Umbilical cord (tissue), 2 donors: ENCODE data around the gene TSPAN3. TPM values are rescaled to one million over a fixed set of nuclear protein-coding genes. Genes with fewer than 3 reads are reported as not detected.

ENCODE experiments used
- DNase-seq: peaks from one replicate; pipeline ENCODE4 v3.0.0-alpha.2; 2015; ENCODE audit warnings: low spot score
- total RNA-seq: library from RNA; depleted of rRNA; stranded (reverse); fragments of >200 nt; gene quantifications from one replicate; pipeline ENCODE4 v1.2.3, GENCODE V29; 2014; ENCODE audit warnings: low replicate concordance; ENCODE audit not compliant: insufficient read depth

The TSPAN3 gene
- 143 TPM for total RNA-seq

DNA sequence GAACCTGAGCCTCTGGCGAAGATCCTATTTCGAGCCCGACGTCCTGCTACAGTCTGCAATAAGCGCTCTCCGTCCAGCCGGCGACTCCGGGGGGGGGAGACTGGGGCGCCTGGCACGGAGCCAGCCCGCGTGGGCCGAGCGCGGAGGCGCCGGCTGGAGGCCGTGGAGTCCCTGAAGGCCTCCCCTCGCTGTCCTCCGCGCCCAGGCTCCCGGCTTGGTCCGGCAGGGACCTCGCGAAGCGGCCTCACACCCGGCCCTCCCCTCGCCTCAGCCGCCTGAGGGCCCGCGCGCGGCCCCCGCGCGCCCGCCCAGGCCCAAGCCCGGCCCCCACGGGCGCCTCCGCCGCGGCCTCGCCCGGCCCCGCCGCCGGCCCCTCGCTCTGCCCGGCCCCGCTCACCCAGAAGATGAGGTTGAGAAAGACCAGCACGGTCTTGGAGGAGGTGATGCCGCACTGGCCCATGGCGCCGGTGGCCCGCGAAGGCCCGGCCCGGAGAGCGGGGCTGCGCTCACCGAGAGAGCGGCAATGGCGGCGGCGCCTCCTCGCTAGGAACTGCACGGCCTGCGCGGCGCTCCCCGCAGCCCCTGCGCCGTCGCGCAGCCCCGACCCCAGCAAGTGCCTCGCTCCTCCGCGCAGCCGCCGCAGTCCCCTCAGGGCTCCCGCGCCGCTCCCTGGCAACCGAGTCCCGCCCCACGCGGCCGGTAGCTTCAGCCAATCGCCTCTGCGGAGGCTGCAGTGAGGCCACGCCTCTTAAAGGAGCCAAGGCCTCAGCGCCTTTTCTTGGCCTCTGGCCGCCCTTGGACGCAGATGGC is at the start of gene TSPAN3:
TSS of gene TSPAN3 (minus strand) at position 615 of the 810 bp plus-strand sequence. CDS start at position 460, 155 bp downstream.
- DNase-seq, result peak; percentile 97

- DNase-seq, result no peak
Observed at GRCh38 chr15:77120576-77120975, 49.7 kb upstream of the TSPAN3 start.

DNA sequence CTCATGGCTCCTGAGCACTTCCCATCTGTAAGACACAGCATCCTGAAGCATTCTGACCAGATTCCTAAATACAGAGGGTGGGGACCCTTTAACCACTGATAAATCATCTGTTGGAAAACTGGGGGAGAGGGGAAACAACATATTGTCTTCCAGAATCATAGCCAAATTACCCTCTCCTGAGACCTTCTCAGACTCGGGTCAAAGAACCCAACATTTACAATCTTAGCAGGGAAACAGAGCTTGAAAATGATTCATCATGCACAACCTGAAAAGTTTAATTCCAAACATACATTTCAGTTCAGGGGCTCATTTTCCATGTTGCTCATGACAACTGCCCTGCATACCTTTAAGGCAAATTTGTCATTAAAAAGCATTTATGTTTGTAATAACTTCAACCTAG is 48.5 kb upstream of the TSPAN3 start:
- DNase-seq, result no peak

DNA sequence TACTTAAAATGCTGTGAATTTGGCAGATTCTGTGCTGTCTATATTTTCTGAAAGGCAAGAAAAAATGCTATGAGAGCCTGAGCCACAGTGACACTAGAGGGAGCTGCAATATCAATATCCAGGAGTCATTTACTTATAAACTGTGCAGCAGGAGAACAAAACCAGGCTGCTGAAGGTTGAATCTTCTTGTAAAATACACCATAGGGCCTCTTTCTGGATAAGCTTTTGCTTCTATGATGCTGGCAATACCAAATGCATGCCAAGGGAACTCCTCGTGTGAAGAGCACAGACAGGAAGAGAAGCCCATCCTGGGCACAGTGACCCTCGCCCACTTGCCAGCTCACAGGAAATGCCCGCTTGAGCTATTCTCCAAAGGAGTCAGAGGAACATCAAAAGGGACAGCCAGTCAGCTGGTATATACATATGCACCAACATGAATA is 48.0 kb upstream of the TSPAN3 start:
- DNase-seq, result peak; percentile 91

DNA sequence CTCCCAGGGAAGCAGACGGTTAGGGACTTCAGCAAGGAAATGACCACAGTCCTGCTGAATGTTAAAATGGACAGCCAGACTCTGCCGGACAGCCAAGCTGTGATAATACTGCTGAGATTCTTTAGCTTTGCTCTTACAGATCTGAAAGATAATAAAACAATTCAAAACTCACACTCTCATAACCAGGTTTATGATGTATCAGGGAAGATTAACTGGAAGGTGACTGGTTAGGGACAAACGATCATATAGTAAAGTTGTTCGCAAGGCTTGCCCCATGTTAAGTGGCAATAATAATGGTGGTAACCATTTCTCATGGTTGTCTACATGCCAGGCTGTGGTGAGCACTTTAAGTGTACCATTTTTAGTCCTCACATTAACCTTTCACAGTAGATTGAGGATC is 44.3 kb upstream of the TSPAN3 start:
- DNase-seq, result no peak

DNA sequence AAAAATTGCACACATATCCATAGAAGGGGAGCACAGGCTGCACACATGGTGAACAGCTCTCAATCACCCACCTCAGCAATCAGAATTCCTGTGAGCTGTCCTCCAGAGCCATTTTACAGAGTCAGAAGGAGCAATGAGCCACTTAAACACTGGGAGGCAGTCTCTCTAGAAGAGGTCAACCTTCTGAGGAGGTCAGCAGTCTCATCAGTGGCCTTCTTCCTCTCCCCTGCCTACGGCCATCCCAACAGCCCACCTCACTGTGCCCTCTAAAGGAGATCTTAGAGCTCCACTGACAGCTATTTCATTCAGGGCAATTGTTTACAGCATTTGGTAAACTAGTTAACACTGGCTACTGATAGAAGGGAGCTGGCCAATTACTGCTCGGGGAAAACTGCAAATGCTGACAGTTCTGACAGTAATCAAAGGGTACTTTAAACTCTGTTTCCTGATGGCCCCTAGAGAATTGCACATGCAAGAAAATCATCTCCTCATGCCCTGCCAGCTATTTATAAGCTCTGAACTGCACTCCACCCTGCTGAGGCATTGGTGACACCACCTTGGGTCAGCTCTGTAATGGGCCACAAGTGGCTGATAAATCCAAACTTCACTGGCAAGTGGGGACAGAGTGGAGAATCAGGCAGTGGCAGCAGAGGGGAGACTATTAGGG is 42.1 kb upstream of the TSPAN3 start:
- DNase-seq, result no peak

DNA sequence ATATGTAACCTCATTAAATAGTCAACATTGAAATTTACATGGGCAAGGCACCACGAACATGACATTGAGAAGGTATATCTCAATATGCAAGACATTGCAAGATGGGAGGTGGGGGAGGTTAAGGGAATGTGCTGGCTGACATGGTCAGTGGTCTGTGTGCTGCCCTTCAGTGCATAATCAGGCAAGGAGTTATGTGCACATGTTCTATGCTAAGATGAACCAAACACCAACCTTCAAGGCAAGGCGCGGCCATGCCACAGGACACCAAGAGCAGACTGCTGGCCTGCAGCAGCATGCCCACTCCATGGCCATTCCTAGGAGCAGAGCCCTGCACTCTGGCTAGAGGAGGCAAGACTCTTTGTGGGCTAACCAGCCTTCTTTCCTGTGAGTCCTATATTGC is 40.9 kb upstream of the TSPAN3 start:
- no peak for DNase-seq

- DNase-seq, result peak; percentile 83
Observed at GRCh38 chr15:77107531-77108355, 36.8 kb upstream of the TSPAN3 start.

DNA sequence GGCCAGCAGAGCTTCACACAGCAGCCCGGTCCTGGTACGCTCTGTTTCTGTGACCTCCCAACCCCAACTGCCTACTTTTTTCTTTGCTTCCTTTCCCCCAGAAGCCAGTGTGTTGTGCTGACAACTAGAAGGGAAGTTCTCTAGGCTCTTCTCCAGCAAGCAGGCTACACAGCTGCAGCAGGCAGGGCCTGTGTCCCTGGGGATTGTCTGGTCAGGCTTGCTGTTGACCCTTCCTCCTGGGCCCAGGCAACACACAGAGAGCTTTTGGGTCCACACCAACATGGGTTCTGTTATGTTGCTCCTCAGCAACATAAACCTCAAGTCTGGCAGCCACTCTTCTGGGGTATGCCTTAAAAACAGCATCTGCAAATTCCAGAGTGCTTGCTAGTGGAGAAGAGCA is 36.2 kb upstream of the TSPAN3 start:
- DNase-seq, result peak; percentile 60

- DNase-seq, result peak; percentile 78
Observed at GRCh38 chr15:77104155-77104554, 33.2 kb upstream of the TSPAN3 start.

DNA sequence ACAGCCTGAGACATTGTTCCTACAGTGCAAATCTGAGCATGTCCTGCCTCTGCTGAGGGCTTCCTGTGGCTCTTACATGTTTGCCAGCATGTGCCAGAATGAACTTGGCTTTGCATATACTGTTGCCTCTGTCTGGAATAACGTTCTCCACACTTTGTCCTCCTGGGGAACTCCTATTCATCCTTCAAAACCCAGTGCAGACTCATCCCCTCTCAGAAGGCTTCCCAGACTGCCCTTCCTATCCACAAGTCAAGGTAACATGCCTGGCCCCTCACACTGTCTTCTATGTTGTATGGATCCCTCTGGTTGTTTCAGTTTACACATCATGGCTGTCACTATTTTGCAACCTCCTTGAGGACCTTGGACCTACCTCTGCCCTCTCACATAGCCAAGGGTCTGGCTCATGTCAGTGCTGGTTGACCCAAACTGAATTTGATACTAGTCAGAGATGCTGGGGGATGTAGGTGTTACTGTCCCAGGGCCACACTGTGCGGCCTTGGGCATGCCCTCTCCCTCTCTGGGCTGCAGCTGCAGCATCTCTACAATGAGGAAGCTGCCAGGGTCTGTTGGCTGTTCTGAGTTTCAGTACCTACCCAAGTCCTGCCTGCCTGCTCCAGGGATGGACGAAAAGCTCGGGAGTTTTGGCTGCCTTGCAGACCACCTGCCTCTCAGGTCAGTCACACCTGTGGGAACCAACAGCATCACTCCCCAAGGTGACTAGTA is 29.0 kb upstream of the TSPAN3 start:
- DNase-seq, result no peak

DNA sequence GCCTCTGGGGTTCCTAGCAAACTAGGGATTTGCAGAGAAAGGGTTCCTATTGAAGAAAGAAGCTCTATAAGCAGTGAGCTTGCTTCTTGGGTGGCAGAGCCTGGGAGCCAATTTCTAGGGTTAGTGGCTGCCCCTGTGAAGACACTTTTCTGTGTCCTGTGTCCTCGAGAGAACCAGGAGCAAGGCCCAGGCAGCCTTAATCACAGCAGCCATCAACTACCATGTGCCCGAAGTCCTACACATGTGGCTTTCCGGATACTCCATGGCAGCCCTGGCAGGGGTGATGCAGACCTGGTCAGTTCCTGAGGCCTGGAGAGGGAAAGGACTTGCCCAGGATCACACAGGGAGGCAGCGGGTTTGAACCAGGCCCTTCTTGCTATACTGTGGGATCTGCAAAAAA is 27.7 kb upstream of the TSPAN3 start:
- DNase-seq, result no peak

- DNase-seq, result no peak
Observed at GRCh38 chr15:77097921-77098320, 27.0 kb upstream of the TSPAN3 start.

DNA sequence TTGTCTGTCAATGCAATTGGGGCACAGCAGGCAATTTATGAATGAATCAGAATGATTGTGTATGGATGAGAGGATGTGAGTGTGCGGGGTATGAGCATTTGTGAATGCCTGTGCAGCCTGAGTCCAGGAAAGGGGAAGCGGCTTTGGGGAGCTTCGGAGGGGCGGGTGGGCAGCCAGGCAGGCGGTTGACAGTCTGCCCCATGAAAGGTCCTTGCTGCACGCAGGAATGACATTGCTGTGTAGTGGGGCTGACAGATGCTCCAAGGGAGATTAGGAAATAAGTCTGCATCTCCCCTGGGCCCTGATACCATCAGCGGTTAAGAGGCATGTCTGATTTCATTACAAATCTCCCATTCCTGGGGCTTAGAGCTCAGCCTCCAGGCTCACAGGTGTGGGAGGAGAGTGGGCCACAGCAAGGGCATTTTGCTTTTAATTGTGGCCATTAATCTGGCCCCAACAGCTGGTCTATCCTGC is 26.4 kb upstream of the TSPAN3 start:
- DNase-seq, result no peak

DNA sequence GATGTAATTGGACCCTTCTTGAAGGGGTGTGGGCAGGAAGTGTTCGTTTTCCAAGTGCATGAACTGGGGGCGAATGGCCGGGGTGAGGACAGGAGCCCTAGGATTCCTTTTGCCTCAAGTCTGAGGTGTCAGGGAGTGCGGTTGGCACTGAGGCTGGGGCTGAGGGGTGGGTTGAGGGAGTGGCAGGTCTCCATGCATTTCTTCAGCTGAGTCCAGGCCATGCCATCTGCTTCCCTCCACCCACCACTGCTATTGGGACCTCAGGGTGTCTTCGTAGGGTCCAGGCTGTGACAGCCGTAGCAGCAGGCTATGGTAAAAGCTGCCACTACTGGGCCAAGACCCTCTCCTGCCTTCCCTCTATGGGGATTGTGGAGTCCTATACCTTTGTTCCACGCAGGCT is 25.6 kb upstream of the TSPAN3 start:
- DNase-seq, result no peak

DNA sequence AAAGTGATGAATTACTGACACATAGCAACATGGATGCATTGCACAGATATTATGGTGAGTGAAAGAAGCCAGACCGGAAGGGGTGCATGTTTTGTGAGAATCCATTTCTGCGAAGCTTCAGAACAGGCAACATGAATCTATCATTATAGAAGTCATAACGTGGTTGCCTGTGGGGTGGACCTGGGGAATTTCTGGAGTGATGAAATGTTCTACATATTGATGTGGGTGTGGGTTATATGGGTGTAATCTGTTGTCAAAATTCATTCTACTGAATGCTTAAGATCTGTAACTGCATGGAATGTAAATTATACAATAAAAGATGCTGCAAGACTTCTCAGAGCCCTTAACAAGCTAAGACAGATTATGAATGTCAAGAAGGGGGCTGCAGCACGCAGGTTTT is 25.2 kb upstream of the TSPAN3 start:
- peak; percentile 27 for DNase-seq

GRCh38 chr15:77094397-77095030 is 23.6 kb upstream of the TSPAN3 start:
- no peak for DNase-seq

DNA sequence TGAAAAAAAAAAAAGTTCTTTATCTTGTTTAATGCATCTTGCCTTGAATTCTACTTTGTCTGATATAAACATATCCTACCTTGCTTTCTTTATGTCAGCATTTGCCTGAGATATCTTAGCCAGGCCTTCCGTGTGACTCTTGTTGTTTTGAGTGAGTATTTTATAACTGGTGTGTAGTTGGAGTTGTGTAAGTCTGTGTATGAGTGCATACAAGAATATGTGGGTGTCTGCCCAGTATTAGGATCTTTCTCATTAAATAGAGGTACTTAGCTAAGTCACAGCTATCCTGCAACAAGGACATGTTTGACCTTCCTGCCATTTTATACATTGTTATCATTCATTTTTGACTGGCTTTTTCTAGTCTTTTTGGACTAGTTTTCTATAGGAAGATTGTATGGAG is 22.5 kb upstream of the TSPAN3 start:
- no peak for DNase-seq

DNA sequence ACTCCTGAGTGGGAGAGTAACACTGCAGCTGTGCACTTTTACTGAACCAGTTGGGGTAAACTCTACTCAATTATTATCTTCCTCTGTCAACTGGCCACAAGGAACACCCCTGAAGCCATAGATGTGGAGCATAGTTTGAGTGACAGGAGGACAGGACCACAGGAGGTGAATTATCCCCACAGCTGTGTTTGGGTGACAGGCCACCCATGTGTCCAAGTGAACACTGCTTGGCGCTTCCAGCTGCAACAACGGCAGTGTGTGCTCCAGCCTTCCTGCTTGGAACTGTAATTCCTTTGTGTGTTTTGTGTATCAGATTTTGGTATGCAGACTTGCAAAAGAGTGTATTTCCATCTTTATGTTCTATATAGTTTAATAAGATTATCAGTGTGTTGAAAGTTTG is 20.2 kb upstream of the TSPAN3 start:
- DNase-seq, result no peak

GRCh38 chr15:77087213-77087612 is 16.3 kb upstream of the TSPAN3 start:
- DNase-seq, result no peak

DNA sequence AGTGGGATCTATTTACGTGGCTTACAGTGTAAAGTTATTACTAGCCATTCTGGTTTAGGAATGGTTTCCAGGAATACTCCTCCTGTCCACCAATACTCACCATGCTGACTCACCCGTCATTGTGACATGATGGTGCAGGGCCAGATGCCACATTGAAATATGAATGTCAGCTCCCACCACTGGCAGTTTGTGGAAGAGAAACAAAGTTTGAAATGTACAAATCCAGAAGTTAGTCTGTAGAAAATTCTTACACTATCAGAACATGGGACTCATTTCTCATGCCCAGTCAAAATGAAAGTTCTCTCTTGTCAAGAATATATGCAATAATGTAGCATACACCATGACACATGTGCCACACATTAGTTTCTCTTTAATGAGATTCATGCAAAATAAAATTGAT is 14.4 kb upstream of the TSPAN3 start:
- DNase-seq, result no peak
